Measurements from ENCODE around the gene MEX3A.

- no peak for TF ChIP-seq CTCF (conservative IDR thresholded peaks at IDR 0.05; ENCODE audit: low read depth, low read length)
- TF ChIP-seq EZH2 (IDR thresholded peaks at IDR 0.05; ENCODE audit: borderline replicate concordance, low read depth, low read length, poor library complexity, severe bottlenecking) = no peak
Measured at GRCh38 chr1:156104065-156104810, 22.0 kb upstream of the MEX3A start.
